NCI-H2227 (cell line): ENCODE measurements around the gene IL3RA.
"Not testable (repeated sequence)": the region's sequence is repeated elsewhere in the genome, so short reads cannot be mapped to it uniquely, and the experiment has no call there.

Source experiments
- DNase-seq: peaks from one replicate; lab custom pipeline; 2025; ENCODE audit not compliant: unreplicated experiment; lab: John Stamatoyannopoulos, UW

IL3RA gene

DNA sequence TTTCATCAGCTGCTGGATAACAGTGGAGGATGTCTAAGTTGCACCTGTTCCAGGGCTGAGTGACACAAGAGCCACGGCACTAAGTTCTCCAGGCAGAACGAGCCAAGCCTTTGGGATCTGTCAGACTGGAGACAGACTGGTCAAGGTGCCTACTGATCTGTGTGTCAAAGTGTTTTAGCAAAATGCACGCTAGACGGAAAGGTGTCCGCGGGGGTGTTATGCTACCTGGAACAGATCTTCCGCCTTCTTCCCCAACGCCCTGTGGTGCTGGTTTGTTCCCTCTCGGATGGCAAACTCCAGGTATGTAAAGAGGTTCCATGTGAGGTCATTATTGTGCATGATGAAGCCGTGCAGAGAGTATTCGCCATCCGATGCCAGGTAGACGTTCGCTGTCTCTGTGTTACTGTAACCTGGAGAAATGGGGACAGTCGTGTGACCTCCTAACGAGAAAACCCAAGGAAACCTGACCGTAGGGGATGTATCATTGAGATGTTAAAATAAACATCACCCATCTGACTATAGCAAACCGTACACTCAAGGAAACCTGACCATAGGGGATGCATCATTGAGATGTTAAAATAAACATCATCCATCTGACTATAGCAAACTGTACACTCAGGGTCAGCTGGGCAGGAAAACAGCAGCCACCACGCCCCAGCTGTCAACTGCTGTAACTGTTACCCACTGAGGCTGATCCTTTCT is 85.0 kb downstream of the IL3RA start:
- DNase-seq, result no peak

DNA sequence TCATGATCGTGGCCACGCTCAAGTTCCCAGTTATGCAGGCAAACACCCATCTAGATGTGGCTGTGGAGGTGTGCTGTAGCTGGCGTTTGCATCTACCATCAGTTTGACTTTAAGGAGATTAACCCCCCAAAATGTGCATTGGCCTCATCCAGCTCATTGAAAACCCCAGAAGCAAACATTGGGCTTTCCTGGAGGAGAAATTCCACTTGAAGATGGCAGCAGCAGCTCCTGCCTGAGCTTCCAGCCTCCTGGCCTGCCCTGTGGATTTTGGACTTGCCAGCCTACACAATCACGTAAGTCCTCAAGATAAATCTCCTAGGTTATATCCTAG is 85.5 kb downstream of the IL3RA start:
- no peak for DNase-seq

- no peak for DNase-seq
Measured at GRCh38 chrX:1423215-1423614, 86.6 kb downstream of the IL3RA start.

GRCh38 chrX:1424147-1424851 is 87.7 kb downstream of the IL3RA start:
- no peak for DNase-seq

GRCh38 chrX:1425381-1425780 is 88.8 kb downstream of the IL3RA start:
- DNase-seq, result no peak

- DNase-seq, result not testable (repeated sequence)
Measured at GRCh38 chrX:1426321-1426720, 89.7 kb downstream of the IL3RA start.

GRCh38 chrX:1427756-1428155 is 91.2 kb downstream of the IL3RA start:
- no peak for DNase-seq

- no peak for DNase-seq
Measured at GRCh38 chrX:1430451-1430850, 93.9 kb downstream of the IL3RA start.
